ENCODE results near the gene UBAC1.
"Not testable (repeated sequence)": the region's sequence is repeated elsewhere in the genome, so short reads cannot be mapped to it uniquely, and the experiment has no call there.

DNA sequence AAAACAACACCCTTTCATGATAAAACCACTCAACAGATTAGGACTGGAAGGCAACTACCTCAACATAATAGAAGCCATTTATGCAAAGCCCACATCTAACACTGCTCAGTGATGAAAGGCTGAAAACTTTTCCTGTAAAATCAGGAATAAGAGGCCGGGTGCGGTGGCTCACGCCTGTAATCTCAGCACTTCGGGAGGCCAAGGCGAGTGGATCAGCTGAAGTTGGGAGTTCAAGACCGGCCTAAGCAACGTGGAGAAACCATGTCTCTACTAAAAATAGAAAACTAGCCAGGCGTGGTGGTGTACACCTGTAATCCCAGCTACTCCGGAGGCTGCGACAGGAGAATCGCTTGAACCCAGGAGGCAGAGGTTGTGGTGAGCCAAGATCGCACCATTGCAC lies 44.9 kb downstream of the UBAC1 start:
- not testable (repeated sequence) for TF ChIP-seq POLR2AphosphoS5, POLR2A (IDR thresholded peaks at IDR 0.05; ENCODE audit: low read depth, low read length)

Measured in GM12892 (cell line).